ENCODE measurements around the gene CDON. TPM values are rescaled to one million over a fixed set of nuclear protein-coding genes. Genes with fewer than 3 reads are reported as not detected.

Gene CDON
- total RNA-seq, 1 donor from 2014 or later, result 21.0 TPM

- no peak for DNase-seq
These were observed 14.0 kb upstream of the CDON start for GRCh38 chr11:126076641-126077040.

DNA sequence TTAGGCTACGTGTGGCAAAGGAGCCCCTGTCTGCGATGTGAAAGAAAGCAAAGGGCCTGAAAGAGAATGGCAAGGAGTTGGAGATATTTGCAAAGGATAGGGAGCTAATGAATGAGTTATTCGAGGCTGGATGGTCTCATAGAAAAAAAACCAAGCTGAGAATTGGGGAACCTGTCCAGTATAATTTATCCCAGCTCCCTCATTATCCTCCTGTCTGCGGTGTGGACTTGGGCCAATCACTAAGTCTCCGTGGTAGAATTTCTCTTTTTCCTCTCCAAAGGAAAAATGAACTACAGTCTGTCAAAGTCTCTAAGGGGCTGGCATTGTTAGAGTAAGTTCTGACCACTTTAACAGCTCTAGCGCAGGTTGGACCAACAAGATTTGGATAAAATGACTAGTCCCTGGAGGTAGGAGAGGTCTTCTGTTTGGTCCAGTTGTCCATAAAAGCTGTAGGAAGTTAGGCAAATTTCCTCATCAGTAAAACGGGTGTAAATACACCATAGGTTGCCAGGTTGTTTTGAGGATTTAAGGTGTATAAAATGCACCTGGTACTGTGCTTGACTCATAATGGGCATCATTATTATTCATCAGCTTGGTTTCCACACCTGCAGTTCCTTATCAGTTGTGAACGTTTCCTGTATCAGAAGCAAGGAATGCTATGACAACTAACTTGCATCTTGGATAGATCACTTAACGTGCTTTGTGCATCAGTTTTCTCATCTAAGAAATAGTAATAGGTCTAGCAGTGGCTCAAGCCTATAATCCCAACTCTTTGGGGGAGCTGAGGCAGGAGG, 10.3 kb upstream of the CDON start:
- H3K27ac Mint-ChIP-seq (ENCODE audit: unreplicated experiment), result no peak overlapping the region
- no peaks in the 10 kb centered on the region for H3K36me3 Mint-ChIP-seq (ENCODE audit: unreplicated experiment)
- H3K9me3 Mint-ChIP-seq (ENCODE audit: unreplicated experiment), result no peaks in the 10 kb centered on the region
- peaks cover 4% of the 10 kb centered on the region for H3K4me1 Mint-ChIP-seq (ENCODE audit: low read depth, unreplicated experiment)
- TF ChIP-seq CTCF (IDR thresholded peaks at IDR 0.05; ENCODE audit: partially characterized antibody, unreplicated experiment), result no peak
- no peak overlapping the region for H3K4me3 Mint-ChIP-seq (ENCODE audit: unreplicated experiment)
- peaks cover 1% of the 10 kb centered on the region for H3K27me3 Mint-ChIP-seq (ENCODE audit: unreplicated experiment)
- DNase-seq, result no peak

More at GRCh38 chr11:126076641-126077040, 14.0 kb upstream of the CDON start:
- Mint-ChIP-seq H3K9me3 (ENCODE audit: unreplicated experiment) (no peaks in the 10 kb centered on the region), H3K4me1 (ENCODE audit: low read depth, unreplicated experiment) (peaks cover 4% of the 10 kb centered on the region), H3K36me3 (ENCODE audit: unreplicated experiment) (no peaks in the 10 kb centered on the region), H3K27ac (ENCODE audit: unreplicated experiment) (no peak overlapping the region), H3K27me3 (ENCODE audit: unreplicated experiment) (peaks cover 1% of the 10 kb centered on the region), H3K4me3 (ENCODE audit: unreplicated experiment) (no peak overlapping the region)
- no peak for TF ChIP-seq CTCF (IDR thresholded peaks at IDR 0.05; ENCODE audit: partially characterized antibody, unreplicated experiment)

DNA sequence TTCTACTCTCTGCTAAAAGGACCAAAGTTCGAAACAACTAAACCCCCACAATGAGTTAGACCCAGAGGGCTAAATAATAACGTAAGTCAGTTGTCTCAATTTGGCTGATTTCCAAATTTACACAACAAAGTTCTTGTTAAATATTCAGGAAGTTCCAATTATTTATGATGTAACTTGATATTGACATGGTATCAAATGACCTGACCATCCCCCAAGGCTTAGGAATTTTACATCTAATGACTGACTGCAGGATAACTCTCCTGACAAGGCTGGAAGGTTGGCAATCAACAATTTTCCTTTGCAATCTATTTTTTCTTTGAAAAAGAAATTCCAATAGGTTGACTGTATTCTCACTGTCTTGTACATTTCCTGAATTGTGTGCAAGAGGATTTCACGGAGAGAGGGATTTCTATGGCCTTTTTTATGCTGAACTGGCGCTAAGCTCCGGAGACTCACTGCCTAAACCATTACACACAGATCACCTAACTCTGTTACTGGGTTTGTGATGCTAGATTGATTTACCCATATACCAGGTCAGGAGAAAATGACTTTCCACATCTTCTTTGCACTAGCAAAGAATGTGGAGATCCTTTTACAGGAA, 9.6 kb upstream of the CDON start:
- Mint-ChIP-seq H3K36me3 (ENCODE audit: unreplicated experiment) (no peaks in the 10 kb centered on the region), H3K4me1 (ENCODE audit: low read depth, unreplicated experiment) (peaks cover 4% of the 10 kb centered on the region), H3K4me3 (ENCODE audit: unreplicated experiment) (no peak overlapping the region), H3K27me3 (ENCODE audit: unreplicated experiment) (peaks cover 1% of the 10 kb centered on the region), H3K27ac (ENCODE audit: unreplicated experiment) (no peak overlapping the region), H3K9me3 (ENCODE audit: unreplicated experiment) (no peaks in the 10 kb centered on the region)
- no peak for TF ChIP-seq CTCF (IDR thresholded peaks at IDR 0.05; ENCODE audit: partially characterized antibody, unreplicated experiment)
- DNase-seq, result no peak

GRCh38 chr11:126063507-126063852, 814 bp upstream of the CDON start:
- Mint-ChIP-seq H3K9me3 (ENCODE audit: unreplicated experiment) (peaks cover 5% of the 10 kb centered on the region), H3K4me1 (ENCODE audit: low read depth, unreplicated experiment) (peaks cover 20% of the 10 kb centered on the region), H3K27me3 (ENCODE audit: unreplicated experiment) (peaks cover 5% of the 10 kb centered on the region), H3K4me3 (ENCODE audit: unreplicated experiment) (peak overlapping the region; percentile 85), H3K36me3 (ENCODE audit: unreplicated experiment) (no peaks in the 10 kb centered on the region), H3K27ac (ENCODE audit: unreplicated experiment) (peak overlapping the region; percentile 97)
- no peak for TF ChIP-seq CTCF (IDR thresholded peaks at IDR 0.05; ENCODE audit: partially characterized antibody, unreplicated experiment)
- DNase-seq, result no peak
